Spleen (tissue), 7 donors: ENCODE data around the gene CEMP1.

Source experiments
- POLR2AphosphoS5 ChIP-seq, 3 donors: sonication (generic); formaldehyde crosslinking; IDR thresholded peaks; one replicate each; pipeline ENCODE4 v1.5.1; 2017; ENCODE audit warnings: antibody characterized with exemption in 3 of 3
- TF ChIP-seq, protein P1 (sequence below), 11 experiments: fragments of 200-600 bp in 7 of 11; fragments of 450-650 bp in 4 of 11; sonication (generic) in 4 of 11; IDR thresholded peaks in 8 of 11; conservative IDR thresholded peaks in 3 of 11; 1 replicate in 7 of 11; 2 replicates in 4 of 11; pipeline versions ENCODE4 v1.4.0 to v1.8.0; 2016 to 2021; ENCODE audit warnings: antibody characterized with exemption in 11 of 11, inconsistent platforms in 4 of 11, mild to moderate bottlenecking in 1 of 11
- donor health status: DM: no; HTN: no; CAD: no; lungs with moderate emphysema.
- donor health status: DM: no; HTN: no; CAD: no.
- donor health status: DM: no; HTN: no; CAD: no.

DNA sequence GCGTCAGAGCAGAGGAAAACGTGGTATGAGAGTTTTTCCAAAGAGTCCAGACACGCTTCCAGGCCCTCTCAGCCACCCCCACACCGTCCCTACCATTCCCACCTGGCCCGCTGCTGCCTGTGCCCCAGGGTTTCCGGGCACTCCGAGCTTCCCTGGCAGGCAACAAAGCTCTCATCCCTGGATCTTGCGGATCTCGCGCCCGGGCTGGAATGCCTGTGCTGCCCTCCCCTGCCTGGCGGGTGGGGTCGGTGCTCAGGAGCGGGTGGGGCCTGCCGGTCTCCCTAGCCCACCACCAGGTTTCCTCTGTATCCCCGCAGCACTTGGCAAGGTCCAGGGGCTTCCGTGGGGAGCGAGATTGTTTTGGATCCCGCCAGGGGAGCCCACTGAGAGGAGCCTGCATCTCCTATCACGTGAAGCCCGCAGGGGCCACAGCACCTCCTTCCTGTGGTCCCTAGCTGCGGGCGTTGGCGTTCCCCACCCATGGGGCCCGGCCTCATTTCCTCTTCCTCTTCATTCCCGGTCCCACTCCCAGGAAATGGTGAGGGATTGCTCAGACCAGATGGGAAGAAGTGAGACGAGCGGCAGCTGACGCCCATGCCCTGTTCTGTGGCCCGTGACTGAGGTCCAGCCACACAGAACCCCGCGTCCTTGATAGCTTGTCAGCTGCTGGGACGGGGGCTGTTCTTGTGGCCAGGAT lies 45.2 kb downstream of the CEMP1 start:
- TF ChIP-seq, protein P1, sequence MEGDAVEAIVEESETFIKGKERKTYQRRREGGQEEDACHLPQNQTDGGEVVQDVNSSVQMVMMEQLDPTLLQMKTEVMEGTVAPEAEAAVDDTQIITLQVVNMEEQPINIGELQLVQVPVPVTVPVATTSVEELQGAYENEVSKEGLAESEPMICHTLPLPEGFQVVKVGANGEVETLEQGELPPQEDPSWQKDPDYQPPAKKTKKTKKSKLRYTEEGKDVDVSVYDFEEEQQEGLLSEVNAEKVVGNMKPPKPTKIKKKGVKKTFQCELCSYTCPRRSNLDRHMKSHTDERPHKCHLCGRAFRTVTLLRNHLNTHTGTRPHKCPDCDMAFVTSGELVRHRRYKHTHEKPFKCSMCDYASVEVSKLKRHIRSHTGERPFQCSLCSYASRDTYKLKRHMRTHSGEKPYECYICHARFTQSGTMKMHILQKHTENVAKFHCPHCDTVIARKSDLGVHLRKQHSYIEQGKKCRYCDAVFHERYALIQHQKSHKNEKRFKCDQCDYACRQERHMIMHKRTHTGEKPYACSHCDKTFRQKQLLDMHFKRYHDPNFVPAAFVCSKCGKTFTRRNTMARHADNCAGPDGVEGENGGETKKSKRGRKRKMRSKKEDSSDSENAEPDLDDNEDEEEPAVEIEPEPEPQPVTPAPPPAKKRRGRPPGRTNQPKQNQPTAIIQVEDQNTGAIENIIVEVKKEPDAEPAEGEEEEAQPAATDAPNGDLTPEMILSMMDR (IDR thresholded peaks at IDR 0.05 in 8 of 11, conservative IDR thresholded peaks at IDR 0.05 in 3 of 11) = no peak
- TF ChIP-seq POLR2AphosphoS5 (IDR thresholded peaks at IDR 0.05) = peak in 2 of 3 donors; percentile 13 to 21
